ENCODE results near the gene MZT2B.
"Not testable (repeated sequence)": the region's sequence is repeated elsewhere in the genome, so short reads cannot be mapped to it uniquely, and the experiment has no call there.

MZT2B gene

DNA sequence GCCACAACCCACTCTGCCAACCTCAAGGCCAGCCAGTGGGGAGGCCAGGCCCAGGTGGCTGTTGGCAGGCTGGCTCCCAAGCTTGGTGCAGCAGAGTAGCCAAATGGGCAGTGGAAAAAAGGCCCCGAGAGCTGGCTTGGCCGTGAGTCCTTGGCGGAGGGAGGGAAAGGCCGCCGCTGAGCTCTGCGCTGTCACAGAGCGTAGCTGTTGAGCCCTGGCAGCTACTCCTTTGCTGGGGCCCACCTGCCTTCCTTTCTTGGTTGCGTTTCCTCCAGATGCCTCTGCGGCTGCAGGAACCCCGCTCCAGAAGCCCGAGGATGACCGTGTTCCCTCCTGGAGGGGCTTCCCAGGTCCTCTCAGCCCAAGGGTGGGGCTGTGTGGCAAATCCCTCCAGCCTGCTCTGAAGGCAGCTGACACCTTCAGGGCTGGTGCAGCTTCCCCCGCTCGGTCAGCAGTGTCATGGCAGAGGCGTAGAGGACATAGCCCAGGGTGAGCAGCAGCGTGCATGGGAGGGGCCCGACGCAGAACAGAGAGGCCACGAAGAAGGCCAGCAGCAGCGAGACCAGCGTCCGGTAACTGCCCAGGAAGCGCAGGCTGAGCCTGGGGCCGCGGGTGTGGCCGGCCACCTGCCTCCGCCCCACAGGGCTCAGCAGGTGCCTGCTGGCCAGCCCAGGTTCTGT lies 29.8 kb upstream of the MZT2B start:
- peak in 2 of 58 donors; percentile 22 to 25 for DNase-seq

DNA sequence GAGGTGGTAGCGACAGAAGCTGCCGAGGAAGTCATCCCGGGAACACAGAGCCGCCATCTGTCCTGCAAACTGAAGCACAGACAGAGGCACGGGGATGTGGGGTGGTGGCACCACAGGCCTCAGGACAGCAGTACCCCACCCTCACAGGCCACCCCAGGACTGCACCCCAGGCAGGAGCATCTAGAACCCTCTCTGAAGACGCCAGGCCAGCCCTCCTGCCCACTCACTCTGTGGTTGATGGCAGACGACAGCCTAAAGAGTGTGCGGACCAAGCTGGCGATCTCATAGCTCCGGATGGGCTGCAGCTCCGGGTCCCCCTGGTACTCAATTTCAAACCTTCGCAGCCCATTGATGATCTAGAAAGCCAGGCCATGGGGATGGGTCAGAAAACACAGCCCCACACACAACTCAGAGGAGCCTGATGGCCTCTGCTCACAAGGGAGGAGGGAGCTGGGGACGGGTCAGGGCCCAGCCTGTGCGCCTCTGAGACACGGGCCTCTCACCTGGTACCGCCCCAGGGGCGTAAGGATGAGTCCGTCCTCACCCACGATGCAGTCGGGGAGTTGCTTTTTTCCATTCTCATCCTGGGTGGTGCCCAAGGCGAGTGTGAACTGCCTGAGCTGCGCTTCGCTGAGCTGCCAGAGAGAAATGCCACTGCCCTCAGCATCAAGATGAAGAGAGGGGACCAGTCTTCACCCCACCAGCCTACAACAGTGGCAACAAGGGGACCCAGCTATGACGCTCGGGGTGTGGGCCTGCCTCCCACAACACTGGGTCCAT lies 29.1 kb upstream of the MZT2B start:
- no peak for DNase-seq

DNA sequence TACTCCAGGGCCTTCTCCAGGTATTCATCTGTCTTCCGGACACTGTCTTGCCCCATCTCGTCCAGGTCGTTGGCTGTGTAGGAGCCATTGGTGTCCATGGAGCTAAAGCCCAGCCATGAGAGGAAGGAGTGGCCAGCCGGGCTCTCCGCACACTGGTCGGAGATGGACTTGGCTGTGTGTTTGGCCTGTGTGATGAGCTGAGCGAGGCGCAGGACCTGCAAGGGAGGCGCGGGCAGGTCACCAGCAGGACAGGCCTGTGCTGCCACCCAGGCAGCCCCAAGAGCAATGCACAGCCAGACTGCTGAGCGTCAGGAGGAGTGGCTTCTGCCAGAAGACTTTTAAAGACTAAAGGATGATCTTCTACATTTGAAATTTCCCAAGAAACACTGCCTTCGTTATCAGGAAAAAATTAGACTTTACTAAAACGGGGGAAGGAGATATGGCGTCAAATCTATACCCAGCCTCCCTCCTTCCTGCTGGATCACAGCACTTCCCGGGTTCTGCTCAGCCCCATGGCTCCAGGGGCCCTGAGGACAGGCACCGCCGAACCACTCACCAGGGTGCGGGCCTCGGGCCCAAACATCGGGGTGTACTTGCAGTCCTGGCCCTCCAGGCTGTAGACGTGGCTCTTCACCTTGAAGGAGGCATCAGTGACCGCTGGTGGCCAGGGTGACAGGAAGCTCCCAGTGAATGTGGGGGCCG lies 28.2 kb upstream of the MZT2B start:
- not testable (repeated sequence) for DNase-seq

DNA sequence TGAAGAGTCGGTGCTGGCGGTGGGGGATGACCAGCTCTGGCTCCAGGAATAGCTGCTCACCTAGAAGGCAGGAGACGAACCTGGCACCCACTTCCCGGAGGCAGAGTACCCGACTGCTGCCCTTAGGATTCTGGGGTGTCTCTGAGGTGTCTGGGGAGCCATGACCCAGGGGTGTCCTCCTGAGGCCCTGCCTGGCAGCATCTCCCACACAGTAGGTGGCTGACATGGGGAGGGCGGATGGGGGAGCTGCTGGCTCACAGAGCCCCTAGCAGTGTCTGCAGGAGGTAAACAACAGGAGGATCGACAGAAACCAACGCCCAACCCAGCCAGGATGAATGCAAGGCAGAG lies 27.7 kb upstream of the MZT2B start:
- not testable (repeated sequence) for DNase-seq

DNA sequence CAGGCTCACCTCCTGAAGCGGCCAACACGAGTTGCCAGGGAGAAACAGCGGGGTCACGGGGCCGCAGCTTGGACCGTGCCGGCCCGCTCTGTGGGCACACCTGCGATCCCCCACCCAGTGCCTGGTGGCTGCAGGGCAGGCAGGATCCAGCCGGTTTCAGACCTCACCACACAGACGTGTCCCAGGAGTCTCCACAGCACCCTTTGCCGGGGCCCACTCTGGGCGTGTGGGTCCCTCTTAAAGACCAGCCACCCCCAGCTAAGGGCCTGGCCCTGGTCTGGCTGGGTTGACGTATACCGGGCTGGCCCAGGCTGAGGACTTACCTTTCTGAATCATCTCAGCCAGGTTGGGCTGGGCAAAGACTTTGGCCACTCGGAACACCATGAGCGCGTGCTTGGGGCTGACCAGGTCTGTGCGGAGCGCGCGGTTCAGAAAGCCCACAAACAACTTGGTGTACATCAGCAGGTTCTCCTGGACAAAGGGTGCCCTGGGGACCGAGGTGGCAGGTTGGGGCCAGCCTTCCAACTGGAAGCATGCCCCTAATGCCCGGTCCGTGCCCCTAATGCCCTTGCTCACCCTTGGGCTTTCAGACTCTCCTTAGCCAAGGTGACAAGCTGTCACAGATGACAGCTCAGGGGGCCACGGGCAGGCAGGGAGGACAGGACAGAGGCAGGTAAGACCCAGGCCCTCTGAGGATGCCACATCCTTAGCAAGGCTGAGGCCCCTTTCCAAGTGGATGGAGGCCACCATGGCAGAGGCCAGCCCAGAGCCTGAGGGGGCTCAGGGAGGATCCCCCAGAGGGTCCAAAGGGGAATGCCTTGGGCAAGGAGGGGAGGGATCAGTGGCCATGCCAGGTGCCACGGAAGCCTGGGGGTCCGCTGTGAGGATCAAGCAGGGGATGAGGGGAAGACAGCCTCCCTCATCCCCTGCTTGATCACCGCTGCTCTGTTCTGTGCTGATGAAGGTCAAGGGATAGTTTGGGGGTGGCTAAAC lies 27.0 kb upstream of the MZT2B start:
- DNase-seq: no peak

DNA sequence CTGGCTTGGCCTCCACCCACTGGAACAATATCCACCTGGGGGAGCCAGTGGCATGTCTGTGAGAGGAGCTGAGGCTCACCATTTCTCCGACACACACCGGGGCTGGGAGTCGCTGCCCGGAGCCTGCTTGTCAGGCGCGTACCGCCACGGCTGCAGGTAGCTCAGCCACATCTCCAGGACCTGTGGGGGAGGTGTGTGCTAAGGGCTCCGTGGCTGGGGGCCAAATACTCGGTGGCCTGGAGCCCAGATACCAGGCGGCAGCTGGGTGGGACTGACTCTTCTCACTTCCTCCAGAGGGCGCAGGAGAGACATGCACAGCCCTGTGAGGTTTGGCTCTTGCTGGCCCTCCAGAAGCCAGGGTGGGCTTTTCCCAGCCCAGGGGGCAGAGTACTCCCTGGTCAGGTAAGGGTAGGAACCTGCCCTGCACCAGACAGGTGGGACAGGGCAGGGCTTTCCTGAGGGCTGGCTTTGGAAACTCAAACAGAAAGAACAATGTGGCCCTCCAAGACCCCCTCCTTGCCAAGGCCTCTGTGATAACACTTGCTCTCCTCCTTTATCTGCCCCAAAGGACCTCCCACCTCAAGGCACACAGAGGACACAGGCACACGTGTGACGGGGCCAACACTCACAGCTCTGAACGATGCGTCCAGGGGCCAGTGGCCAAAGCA lies 26.0 kb upstream of the MZT2B start:
- DNase-seq: peak in 32 of 58 donors; percentile 6 to 52 (median 22)

DNA sequence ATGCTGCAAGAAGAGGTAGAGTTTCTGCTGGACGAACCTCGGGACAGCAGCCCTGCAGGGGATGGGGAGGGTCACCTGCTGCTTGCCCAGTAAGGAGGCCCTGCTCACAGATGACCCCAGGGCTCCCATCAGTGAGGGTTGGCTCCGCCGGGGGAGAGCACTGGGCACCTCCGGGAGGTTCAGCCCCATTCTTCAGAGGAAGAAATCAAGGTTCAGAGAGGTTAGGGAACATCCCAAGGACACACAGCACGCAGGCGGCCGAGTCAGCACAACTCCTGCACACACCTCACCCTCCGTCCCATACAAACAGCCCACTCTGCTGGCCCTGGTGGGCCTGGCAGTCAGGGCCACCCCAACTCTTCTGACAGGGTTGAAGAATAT lies 25.4 kb upstream of the MZT2B start:
- DNase-seq: no peak

DNA sequence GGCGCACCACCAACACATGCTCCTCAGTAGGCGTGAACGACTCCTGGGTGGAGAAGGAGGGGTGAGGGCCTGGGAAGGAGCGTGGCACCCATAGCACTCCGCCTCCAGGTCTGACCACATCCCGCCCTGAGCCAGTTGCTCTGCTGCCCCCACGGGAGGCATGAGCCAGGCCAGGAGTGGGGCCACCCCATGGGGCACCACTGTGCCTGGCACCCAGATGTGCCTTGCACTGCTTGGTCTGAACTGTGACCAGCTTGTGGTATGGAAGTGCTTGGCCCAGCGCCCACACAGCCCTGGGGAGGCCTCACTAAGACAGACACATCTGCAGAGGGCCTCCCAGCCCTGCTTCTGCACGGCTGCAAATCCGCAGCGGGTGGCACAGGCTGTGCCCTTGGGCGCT lies 24.7 kb upstream of the MZT2B start:
- DNase-seq: not testable (repeated sequence)

DNA sequence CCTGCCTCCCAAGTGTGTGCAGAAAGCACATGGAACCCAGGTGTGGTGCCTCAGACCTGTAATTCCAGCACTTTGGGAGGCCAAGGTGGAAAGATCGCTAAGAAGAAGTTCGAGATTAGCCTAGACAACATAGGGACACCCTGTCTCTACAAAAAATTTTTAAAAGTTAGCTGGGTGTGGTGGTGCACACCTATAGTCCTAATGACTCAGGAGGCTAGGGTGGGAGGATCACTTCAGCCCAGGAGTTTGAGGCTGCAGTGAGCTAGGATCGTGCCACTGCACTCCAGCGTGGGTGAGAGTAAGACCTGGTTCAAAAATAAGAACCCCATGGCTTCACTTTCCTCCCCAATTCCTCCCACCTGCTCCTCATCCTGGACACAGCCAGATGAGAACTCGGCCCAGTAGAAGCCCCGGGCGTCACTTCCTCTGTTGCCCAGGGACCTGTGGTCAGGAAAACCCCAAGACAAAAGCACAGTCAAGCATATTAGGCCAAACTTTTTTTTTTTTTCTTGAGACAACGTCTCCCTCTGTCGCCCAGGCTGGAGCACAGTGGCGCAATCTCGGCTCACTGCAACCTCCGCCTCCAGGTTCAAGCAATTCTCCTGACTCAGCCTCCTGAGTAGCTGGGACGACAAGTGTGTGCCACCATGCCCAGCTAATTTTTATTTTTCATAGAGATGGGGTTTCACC lies 24.1 kb upstream of the MZT2B start:
- DNase-seq: not testable (repeated sequence)

DNA sequence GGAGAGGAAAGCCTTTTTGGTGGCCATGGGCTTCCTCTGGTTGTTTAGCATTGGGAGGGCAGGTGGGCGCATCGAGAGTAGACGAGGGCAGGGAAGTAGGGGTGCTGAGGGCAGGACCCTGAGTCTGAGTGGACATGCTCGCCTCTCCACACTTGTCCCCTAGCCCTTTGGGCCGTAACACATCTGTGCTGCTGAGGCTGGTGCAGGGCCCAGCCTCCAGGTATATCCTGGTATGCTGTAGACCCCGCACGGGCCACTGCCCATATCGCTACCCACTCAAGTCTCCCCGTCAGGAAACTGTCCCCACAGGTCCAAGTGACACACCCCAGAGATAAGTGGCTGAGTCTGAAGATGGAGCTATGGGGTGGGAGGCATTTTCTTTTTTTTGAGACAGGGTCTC lies 23.4 kb upstream of the MZT2B start:
- DNase-seq: no peak

DNA sequence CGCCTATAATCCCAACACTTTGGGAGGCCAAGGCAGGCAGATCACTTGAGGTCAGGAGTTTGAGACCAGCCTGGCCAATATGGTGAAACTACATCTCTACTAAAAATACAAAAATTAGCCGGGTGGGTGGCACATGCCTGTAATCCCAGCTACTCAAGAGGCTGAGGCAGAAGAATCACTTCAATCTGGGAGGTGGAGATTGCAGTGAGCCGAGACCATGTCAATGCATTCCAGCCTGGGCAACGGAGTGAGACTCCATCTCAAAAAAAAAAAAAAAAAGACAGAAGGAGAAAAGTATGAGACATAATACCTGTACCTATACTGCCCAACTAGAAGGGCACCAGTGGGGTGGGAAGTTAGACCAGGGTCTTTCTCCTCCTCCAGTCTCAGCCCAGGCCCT lies 22.7 kb upstream of the MZT2B start:
- DNase-seq: not testable (repeated sequence)

DNA sequence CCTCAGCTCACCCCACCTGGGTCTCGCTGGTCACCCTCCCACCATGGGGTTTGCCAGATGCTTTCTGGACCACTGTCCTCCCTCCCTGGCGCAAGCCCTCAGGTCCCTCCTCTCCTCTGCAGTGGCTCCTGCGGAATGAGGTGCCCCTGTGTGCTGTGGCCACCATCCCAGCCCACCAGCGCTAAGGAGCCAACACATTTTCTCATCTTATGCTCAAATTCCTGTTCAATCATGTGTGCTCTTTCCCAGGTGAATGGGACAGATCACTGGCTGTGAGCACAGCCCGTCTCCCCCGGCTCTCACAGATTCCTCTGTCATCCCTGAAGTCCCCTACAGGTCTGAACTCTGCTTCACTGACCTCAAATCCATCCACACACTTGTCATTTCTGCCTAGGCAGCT lies 21.9 kb upstream of the MZT2B start:
- no peak for DNase-seq

DNA sequence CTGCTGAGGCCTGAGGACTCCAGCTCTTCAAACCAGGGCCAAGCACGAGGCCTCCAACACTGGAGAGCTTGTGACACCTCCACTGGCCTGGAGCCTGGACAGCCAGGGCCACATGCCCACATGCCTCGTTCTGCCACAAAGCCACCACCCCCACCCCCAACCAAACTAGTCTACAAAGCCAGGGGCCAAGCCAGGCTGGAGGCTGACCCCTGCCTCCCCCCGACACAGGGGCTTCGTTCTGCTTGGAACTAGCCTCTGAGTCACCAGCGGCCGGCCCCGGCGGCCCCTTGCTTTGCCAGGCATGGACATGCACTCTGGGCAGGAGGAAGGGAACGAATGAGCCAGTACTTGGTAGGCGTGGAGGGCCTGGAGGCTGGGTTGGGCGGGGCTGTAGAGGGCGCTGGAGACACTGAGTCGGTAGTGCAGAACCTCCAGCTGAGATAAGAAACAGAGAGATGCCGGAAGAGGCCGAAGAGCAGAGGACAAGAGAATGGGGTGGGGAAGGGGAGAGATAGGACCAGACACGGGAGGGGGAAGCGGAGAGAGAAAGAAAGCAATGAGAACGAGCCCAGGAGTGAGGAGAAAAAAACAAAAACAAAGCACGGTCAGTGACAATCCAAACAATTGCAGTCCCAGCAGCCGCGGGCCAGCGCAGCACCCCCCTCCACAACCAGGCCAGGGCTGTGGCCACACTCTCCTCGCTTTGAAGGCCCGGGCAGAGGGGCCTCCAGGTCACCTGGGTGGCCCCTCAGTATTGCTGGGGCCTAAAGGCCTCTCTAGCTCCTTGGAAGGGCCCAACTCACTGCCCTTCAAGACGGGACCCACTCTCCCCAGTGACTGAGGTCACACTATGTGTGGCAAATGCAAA lies 21.0 kb upstream of the MZT2B start:
- DNase-seq: peak in 25 of 58 donors; percentile 7 to 74 (median 31)

DNA sequence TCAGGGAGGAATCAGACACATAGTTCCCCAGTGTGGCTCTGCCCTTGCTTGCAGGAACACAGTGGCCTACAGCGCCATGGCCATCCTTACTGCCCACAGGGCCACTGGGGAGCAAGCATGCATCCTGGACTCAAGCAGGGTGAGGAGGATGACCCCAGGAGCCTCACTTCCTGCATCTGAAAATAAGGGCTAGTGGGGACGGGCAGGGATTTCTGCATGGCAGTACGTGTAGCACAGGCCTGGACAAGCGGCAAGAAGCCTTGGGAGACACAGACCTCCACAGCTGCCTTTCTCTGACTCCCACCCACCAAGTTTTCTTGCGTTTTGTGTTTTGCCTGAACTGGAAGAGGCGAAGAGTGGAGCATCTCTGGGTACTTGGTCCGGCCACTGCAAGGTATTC lies 19.6 kb upstream of the MZT2B start:
- not testable (repeated sequence) for DNase-seq

DNA sequence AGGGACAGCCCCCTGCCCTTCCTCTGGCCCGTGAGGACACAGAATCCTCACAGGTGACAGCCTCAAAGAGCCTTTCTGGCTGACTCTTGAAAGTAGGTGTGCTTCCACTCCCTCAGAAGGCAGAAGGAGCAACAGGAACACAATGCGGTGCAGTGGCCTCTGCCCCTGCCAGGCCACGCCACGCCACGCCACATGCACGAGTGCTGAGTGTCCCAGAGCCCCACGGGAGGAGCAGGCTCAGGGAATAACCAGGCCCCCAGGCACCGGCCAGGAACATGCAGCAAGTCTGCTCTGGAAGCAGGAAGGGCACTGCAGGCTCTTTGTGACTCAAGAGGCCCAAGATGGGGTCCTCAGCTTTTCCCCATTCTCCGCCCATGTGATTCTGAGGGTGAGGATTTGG lies 19.1 kb upstream of the MZT2B start:
- DNase-seq: no peak

DNA sequence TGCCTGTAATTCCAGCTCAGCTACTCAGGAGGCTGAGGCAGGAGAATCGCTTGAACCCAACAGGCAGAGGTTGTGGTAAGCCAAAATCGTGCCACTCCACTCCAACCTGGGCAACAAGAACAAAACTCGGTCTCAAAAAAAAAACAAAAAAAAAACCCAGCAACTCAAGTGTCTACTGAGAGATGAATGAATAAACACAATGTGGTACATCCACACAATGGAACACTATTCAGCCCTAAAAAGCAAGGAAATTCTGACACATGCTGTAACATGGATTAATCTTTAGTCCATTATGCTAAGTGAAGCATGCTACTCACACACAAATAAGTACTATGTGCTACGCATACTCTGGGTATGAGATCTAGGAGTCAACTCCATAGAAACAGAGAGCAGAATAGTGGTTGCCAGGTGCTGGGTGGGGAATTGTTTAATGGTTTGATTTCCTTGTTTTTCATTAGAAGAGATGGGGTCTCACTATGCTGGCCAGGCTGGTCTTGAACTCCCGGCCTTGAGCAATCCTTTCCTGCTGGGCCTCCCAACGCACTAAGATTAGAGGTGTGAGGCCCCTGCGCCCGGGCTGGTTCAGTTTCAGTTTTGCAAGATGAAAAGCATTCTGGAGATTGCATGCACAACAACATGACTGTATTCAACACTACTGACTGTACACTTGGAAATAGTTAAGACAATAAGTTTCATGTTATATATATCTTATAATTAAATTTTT lies 16.6 kb upstream of the MZT2B start:
- no peak for DNase-seq

DNA sequence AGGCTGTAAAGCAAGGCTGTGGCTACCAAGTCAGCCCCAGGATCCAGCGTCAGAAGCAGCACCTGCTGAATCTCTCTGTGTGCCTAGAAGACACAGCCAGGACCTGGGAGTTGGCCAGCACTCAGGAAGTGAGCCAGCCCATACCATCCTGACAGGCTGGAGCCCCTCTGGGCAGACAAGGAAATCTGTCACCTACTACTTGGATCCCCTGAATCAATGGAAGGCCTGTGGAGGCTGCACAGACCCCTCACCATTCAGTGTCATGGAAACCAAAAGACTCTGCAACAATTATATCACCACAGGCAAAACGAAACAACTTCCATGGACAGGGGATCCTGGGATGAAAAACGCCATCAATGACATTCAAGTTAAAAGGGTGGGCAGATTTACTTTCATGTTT lies 15.5 kb upstream of the MZT2B start:
- not testable (repeated sequence) for DNase-seq

DNA sequence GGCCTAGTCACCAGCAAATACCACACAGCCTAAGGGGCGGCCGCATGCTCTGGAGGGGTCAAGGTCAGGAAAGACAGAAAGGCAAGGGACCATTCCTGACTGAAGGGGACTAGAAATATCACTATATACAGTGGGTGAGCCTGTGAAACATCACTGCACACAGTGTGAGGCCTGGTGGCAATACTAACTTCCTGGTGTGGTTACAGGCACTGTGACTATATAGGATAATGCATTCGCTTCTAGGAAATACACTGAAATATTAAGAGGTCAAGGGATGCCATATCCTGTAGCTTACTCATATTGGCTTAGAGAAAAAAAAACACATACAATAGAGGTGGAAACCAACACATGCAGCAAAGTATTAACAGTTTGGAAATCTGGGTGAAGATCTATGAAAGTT lies 12.9 kb upstream of the MZT2B start:
- not testable (repeated sequence) for DNase-seq

Data from anterior cingulate cortex (tissue), 58 donors.